ENCODE measurements around the gene ITGB8.

Gene ITGB8

GRCh38 chr7:20313626-20314025 is 17.1 kb upstream of the ITGB8 start:
- H2AFZ ChIP-seq (ENCODE audit: low read depth, low read length) = no peak overlapping the region
- H3K4me1 ChIP-seq (ENCODE audit: insufficient read depth, low read length) = peaks cover 13% of the 10 kb centered on the region
- no peaks in the 10 kb centered on the region for H3K27me3 ChIP-seq (ENCODE audit: insufficient read depth, low read length)
- no peaks in the 10 kb centered on the region for H3K9me3 ChIP-seq (ENCODE audit: low read length)
- H3K36me3 ChIP-seq (ENCODE audit: insufficient read depth, low read length) = no peaks in the 10 kb centered on the region
- no peak overlapping the region for H3K4me3 ChIP-seq (ENCODE audit: low read length)

- H2AFZ ChIP-seq (ENCODE audit: low read depth, low read length) = no peak overlapping the region
- H3K27me3 ChIP-seq (ENCODE audit: insufficient read depth, low read length) = no peaks in the 10 kb centered on the region
- H3K4me3 ChIP-seq (ENCODE audit: low read length) = no peak overlapping the region
- H3K9me3 ChIP-seq (ENCODE audit: low read length) = no peaks in the 10 kb centered on the region
- peaks cover 7% of the 10 kb centered on the region for H3K4me1 ChIP-seq (ENCODE audit: insufficient read depth, low read length)
- no peaks in the 10 kb centered on the region for H3K36me3 ChIP-seq (ENCODE audit: insufficient read depth, low read length)
Measured at GRCh38 chr7:20314198-20314597, 16.5 kb upstream of the ITGB8 start.

- H3K27me3 ChIP-seq (ENCODE audit: insufficient read depth, low read length) = no peaks in the 10 kb centered on the region
- H2AFZ ChIP-seq (ENCODE audit: low read depth, low read length) = no peak overlapping the region
- H3K9me3 ChIP-seq (ENCODE audit: low read length) = no peaks in the 10 kb centered on the region
- no peaks in the 10 kb centered on the region for H3K36me3 ChIP-seq (ENCODE audit: insufficient read depth, low read length)
- peaks cover 3% of the 10 kb centered on the region for H3K4me1 ChIP-seq (ENCODE audit: insufficient read depth, low read length)
- H3K4me3 ChIP-seq (ENCODE audit: low read length) = no peak overlapping the region
Measured at GRCh38 chr7:20316706-20317105, 14.0 kb upstream of the ITGB8 start.

GRCh38 chr7:20317413-20317812 is 13.3 kb upstream of the ITGB8 start:
- Histone ChIP-seq H3K36me3 (ENCODE audit: insufficient read depth, low read length) (no peaks in the 10 kb centered on the region), H3K9me3 (ENCODE audit: low read length) (no peaks in the 10 kb centered on the region), H2AFZ (ENCODE audit: low read depth, low read length) (no peak overlapping the region), H3K4me3 (ENCODE audit: low read length) (no peak overlapping the region), H3K27me3 (ENCODE audit: insufficient read depth, low read length) (no peaks in the 10 kb centered on the region), H3K4me1 (ENCODE audit: insufficient read depth, low read length) (peaks cover 3% of the 10 kb centered on the region)

GRCh38 chr7:20318933-20319332 is 11.8 kb upstream of the ITGB8 start:
- Histone ChIP-seq H3K9me3 (ENCODE audit: low read length) (no peaks in the 10 kb centered on the region), H3K4me1 (ENCODE audit: insufficient read depth, low read length) (peaks cover 12% of the 10 kb centered on the region), H3K4me3 (ENCODE audit: low read length) (no peak overlapping the region), H3K27me3 (ENCODE audit: insufficient read depth, low read length) (no peaks in the 10 kb centered on the region), H2AFZ (ENCODE audit: low read depth, low read length) (no peak overlapping the region), H3K36me3 (ENCODE audit: insufficient read depth, low read length) (no peaks in the 10 kb centered on the region)

- Histone ChIP-seq H3K4me3 (ENCODE audit: low read length) (no peak overlapping the region), H2AFZ (ENCODE audit: low read depth, low read length) (no peak overlapping the region), H3K36me3 (ENCODE audit: insufficient read depth, low read length) (no peaks in the 10 kb centered on the region), H3K27me3 (ENCODE audit: insufficient read depth, low read length) (no peaks in the 10 kb centered on the region), H3K9me3 (ENCODE audit: low read length) (no peaks in the 10 kb centered on the region), H3K4me1 (ENCODE audit: insufficient read depth, low read length) (peaks cover 18% of the 10 kb centered on the region)
Measured at GRCh38 chr7:20320322-20320721, 10.4 kb upstream of the ITGB8 start.

- Histone ChIP-seq H3K4me3 (ENCODE audit: low read length) (no peak overlapping the region), H3K36me3 (ENCODE audit: insufficient read depth, low read length) (no peaks in the 10 kb centered on the region), H3K27me3 (ENCODE audit: insufficient read depth, low read length) (no peaks in the 10 kb centered on the region), H3K4me1 (ENCODE audit: insufficient read depth, low read length) (peaks cover 18% of the 10 kb centered on the region), H2AFZ (ENCODE audit: low read depth, low read length) (no peak overlapping the region), H3K9me3 (ENCODE audit: low read length) (no peaks in the 10 kb centered on the region)
Measured at GRCh38 chr7:20320786-20321185, 9.9 kb upstream of the ITGB8 start.

- no peaks in the 10 kb centered on the region for H3K36me3 ChIP-seq (ENCODE audit: insufficient read depth, low read length)
- no peak overlapping the region for H2AFZ ChIP-seq (ENCODE audit: low read depth, low read length)
- H3K4me3 ChIP-seq (ENCODE audit: low read length) = no peak overlapping the region
- H3K9me3 ChIP-seq (ENCODE audit: low read length) = no peaks in the 10 kb centered on the region
- H3K27me3 ChIP-seq (ENCODE audit: insufficient read depth, low read length) = no peaks in the 10 kb centered on the region
- peaks cover 23% of the 10 kb centered on the region for H3K4me1 ChIP-seq (ENCODE audit: insufficient read depth, low read length)
Measured at GRCh38 chr7:20323595-20323994, 7.1 kb upstream of the ITGB8 start.

GRCh38 chr7:20326342-20326741 is 4.4 kb upstream of the ITGB8 start:
- Histone ChIP-seq H3K36me3 (ENCODE audit: insufficient read depth, low read length) (no peaks in the 10 kb centered on the region), H3K4me1 (ENCODE audit: insufficient read depth, low read length) (peaks cover 36% of the 10 kb centered on the region), H2AFZ (ENCODE audit: low read depth, low read length) (no peak overlapping the region), H3K9me3 (ENCODE audit: low read length) (no peaks in the 10 kb centered on the region), H3K27me3 (ENCODE audit: insufficient read depth, low read length) (no peaks in the 10 kb centered on the region), H3K4me3 (ENCODE audit: low read length) (no peak overlapping the region)

GRCh38 chr7:20327055-20327454 is 3.6 kb upstream of the ITGB8 start:
- no peaks in the 10 kb centered on the region for H3K27me3 ChIP-seq (ENCODE audit: insufficient read depth, low read length)
- peaks cover 36% of the 10 kb centered on the region for H3K4me1 ChIP-seq (ENCODE audit: insufficient read depth, low read length)
- H3K9me3 ChIP-seq (ENCODE audit: low read length) = no peaks in the 10 kb centered on the region
- no peak overlapping the region for H3K4me3 ChIP-seq (ENCODE audit: low read length)
- H3K36me3 ChIP-seq (ENCODE audit: insufficient read depth, low read length) = no peaks in the 10 kb centered on the region
- H2AFZ ChIP-seq (ENCODE audit: low read depth, low read length) = no peak overlapping the region

- no peaks in the 10 kb centered on the region for H3K36me3 ChIP-seq (ENCODE audit: insufficient read depth, low read length)
- no peak overlapping the region for H3K4me3 ChIP-seq (ENCODE audit: low read length)
- H3K4me1 ChIP-seq (ENCODE audit: insufficient read depth, low read length) = peaks cover 32% of the 10 kb centered on the region
- H3K9me3 ChIP-seq (ENCODE audit: low read length) = no peaks in the 10 kb centered on the region
- no peak overlapping the region for H2AFZ ChIP-seq (ENCODE audit: low read depth, low read length)
- H3K27me3 ChIP-seq (ENCODE audit: insufficient read depth, low read length) = no peaks in the 10 kb centered on the region
Measured at GRCh38 chr7:20328027-20328426, 2.7 kb upstream of the ITGB8 start.

GRCh38 chr7:20328692-20329091 is 2.0 kb upstream of the ITGB8 start:
- peak overlapping the region; percentile 96 for H3K4me3 ChIP-seq (ENCODE audit: low read length)
- H3K9me3 ChIP-seq (ENCODE audit: low read length) = no peaks in the 10 kb centered on the region
- no peak overlapping the region for H2AFZ ChIP-seq (ENCODE audit: low read depth, low read length)
- no peaks in the 10 kb centered on the region for H3K36me3 ChIP-seq (ENCODE audit: insufficient read depth, low read length)
- peaks cover 26% of the 10 kb centered on the region for H3K4me1 ChIP-seq (ENCODE audit: insufficient read depth, low read length)
- H3K27me3 ChIP-seq (ENCODE audit: insufficient read depth, low read length) = no peaks in the 10 kb centered on the region

- no peak overlapping the region for H2AFZ ChIP-seq (ENCODE audit: low read depth, low read length)
- peak overlapping the region; percentile 96 for H3K4me3 ChIP-seq (ENCODE audit: low read length)
- H3K36me3 ChIP-seq (ENCODE audit: insufficient read depth, low read length) = peaks cover under 1% of the 10 kb centered on the region
- H3K9me3 ChIP-seq (ENCODE audit: low read length) = no peaks in the 10 kb centered on the region
- H3K4me1 ChIP-seq (ENCODE audit: insufficient read depth, low read length) = peaks cover 20% of the 10 kb centered on the region
- H3K27me3 ChIP-seq (ENCODE audit: insufficient read depth, low read length) = no peaks in the 10 kb centered on the region
Measured at GRCh38 chr7:20329389-20330238, 1.1 kb upstream of the ITGB8 start.
